Adipocyte (in vitro differentiated cells): ENCODE results near the gene XPO4.

Experiments
- DNase-seq: peaks from one replicate; pipeline ENCODE4 v3.0.0-alpha.2; 2015; ENCODE audit warnings: low read depth
- H3K27me3 ChIP-seq: replicated peaks from 2 replicates; pipeline ENCODE4 v1.7.0; 2013; ENCODE audit warnings: mild to moderate bottlenecking, low read length, moderate library complexity; ENCODE audit not compliant: control insufficient read depth, insufficient read depth
- H3K36me3 ChIP-seq: 2 replicates; pipeline ENCODE4 v1.7.0; 2013; ENCODE audit warnings: low read length, mild to moderate bottlenecking, moderate library complexity; ENCODE audit not compliant: control insufficient read depth, insufficient read depth, severe bottlenecking
- H3K4me1 ChIP-seq: 2 replicates; pipeline ENCODE4 v1.7.0; 2013; ENCODE audit warnings: mild to moderate bottlenecking, low read length, moderate library complexity; ENCODE audit not compliant: control insufficient read depth, insufficient read depth
- H3K4me3 ChIP-seq: 2 replicates; pipeline ENCODE4 v1.7.0; 2013; ENCODE audit warnings: mild to moderate bottlenecking, low read length, moderate library complexity
- H3K9ac ChIP-seq: 2 replicates; pipeline ENCODE4 v1.7.0; 2013; ENCODE audit warnings: mild to moderate bottlenecking, low read length, moderate library complexity
- H3K9me3 ChIP-seq: 2 replicates; pipeline ENCODE4 v1.7.0; 2013; ENCODE audit warnings: mild to moderate bottlenecking, low read length, moderate library complexity; ENCODE audit not compliant: control insufficient read depth

Gene XPO4

DNA sequence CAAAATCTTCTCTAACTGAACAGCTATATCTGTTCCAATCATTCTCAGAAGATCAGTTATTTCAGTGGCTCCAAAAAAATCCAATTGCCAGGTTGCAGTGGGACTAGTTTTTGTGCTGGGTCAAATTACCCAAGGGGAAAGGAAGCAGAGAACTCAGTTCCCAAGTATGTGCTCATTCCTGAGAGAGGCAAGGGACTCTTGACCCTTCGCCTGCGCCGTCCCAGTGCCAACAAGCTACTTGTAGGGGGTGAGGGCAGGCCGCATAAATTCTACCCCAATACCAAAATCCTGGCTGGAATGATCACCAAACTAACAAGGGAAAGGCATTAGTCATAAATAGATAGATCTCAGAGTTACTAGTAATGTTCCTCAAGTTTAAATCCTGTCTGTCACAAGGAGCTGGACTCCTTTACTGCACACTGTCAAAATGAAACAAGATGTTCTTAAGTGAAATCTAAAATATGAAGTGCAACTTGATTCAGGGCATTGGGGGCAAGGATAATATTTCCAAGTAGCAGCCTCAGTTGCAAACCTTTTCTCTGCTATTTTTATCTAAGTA lies 50.6 kb downstream of the XPO4 start:
- Histone ChIP-seq H3K36me3 (peaks cover 6% of the 10 kb centered on the region), H3K4me3 (no peak overlapping the region), H3K9ac (no peak overlapping the region), H3K4me1 (no peaks in the 10 kb centered on the region), H3K9me3 (no peaks in the 10 kb centered on the region), H3K27me3 (no peaks in the 10 kb centered on the region)
- no peak for DNase-seq

DNA sequence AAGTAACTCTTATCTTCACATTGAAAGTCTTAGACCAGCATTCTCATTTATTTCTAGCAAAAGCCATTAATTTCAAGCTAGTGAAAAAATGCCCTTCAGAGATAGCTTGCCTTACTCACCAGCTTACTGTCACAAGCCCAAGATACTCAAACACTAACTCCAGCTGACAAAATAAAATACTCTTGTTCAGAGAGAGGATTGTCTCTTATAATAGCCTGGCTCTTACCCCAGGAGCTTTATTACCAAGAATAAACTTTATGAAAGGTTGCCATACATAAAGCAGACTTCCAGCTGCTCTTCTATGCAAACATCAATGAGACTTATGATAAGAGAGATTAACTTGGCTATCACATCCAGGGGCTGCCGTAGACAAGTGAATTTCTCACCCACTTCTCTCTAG lies 53.6 kb downstream of the XPO4 start:
- Histone ChIP-seq H3K27me3 (no peaks in the 10 kb centered on the region), H3K9me3 (no peaks in the 10 kb centered on the region), H3K9ac (no peak overlapping the region), H3K36me3 (peaks cover 4% of the 10 kb centered on the region), H3K4me3 (no peak overlapping the region), H3K4me1 (no peaks in the 10 kb centered on the region)
- no peak for DNase-seq

DNA sequence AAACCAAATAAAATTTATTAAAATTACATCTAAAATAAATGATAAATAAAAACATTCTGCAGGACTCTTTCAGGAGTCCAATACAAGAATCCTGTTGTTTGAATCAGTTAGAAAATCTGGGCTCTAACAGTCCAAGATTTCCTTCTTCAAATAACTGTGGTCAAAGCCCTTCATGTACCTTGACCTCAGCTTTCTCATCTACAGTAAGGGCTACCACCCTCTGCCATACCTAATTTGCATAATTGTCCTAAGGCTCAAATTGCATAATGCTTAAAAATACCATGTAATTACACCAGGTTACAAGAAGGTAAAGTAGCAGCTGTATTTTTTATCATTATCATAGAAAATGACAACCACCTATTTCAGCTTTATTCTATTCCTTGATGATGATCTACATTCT lies 54.3 kb downstream of the XPO4 start:
- no peaks in the 10 kb centered on the region for H3K9me3 ChIP-seq
- H3K4me3 ChIP-seq, result no peak overlapping the region
- peaks cover 3% of the 10 kb centered on the region for H3K36me3 ChIP-seq
- H3K4me1 ChIP-seq, result no peaks in the 10 kb centered on the region
- H3K27me3 ChIP-seq, result no peaks in the 10 kb centered on the region
- no peak overlapping the region for H3K9ac ChIP-seq
- DNase-seq, result no peak

DNA sequence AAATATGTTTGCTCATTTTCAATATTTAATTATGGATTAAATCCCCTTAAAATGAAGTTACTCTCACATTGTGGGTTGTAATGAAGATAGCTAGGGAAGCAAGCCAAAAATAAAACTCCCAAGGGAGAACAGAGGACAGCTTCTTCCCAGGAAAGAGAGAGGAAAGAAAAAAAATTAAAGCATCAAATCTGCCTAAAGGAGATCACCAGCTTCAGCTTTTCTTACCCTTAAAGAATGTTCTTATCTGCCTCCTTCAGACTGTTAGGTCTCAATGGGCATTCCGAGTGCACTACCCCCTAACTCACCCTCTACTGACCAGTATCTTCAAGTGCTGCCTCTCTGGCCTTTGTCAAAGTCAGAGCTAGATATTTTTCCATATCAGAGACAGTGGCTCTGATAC lies 55.2 kb downstream of the XPO4 start:
- no peak overlapping the region for H3K4me3 ChIP-seq
- no peaks in the 10 kb centered on the region for H3K4me1 ChIP-seq
- peaks cover 8% of the 10 kb centered on the region for H3K36me3 ChIP-seq
- H3K9me3 ChIP-seq, result no peaks in the 10 kb centered on the region
- H3K9ac ChIP-seq, result no peak overlapping the region
- no peak for DNase-seq
- H3K27me3 ChIP-seq, result no peaks in the 10 kb centered on the region

DNA sequence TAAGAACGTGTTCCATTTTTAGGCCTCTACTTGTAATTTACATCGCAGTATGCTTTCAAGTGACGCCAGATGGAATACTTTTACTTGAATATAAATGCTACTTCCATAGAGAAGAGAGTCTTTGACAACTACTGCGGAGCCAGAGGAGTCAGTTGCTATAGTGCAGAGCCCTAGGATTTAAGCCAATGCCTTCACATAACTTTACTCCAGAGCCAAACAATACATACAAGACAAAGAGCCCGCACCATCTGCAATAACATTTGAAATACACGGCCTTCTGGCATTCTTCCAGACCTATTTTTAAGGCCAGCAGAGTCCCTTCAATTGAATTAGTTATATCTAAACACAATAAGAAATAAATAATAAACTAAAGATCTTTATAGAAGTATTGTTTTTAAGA lies 59.4 kb downstream of the XPO4 start:
- no peak overlapping the region for H3K4me3 ChIP-seq
- no peak for DNase-seq
- H3K4me1 ChIP-seq, result no peaks in the 10 kb centered on the region
- no peak overlapping the region for H3K9ac ChIP-seq
- peaks cover 30% of the 10 kb centered on the region for H3K36me3 ChIP-seq
- no peaks in the 10 kb centered on the region for H3K9me3 ChIP-seq
- no peaks in the 10 kb centered on the region for H3K27me3 ChIP-seq

DNA sequence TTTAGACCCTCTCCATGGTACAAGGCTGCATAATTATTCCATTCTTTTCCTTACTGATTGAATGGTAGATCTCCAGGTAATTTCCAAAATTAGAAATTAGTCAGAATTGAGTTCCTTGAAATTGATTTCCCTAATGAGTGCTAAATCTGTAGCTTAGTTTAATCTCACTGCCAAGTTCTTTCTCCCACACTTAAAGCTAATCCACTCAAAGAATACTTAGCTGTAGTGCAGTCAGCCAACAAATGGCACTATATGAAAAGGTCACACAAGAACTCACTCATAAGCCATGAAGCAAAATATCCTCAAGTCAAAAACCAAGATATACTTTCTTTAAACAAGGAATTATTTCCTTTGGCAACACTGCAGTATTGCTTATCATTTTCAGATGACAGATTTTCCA lies 62.0 kb downstream of the XPO4 start:
- no peaks in the 10 kb centered on the region for H3K27me3 ChIP-seq
- H3K9me3 ChIP-seq, result no peaks in the 10 kb centered on the region
- H3K4me3 ChIP-seq, result no peak overlapping the region
- H3K4me1 ChIP-seq, result no peaks in the 10 kb centered on the region
- H3K9ac ChIP-seq, result no peak overlapping the region
- H3K36me3 ChIP-seq, result peaks cover 56% of the 10 kb centered on the region
- no peak for DNase-seq

DNA sequence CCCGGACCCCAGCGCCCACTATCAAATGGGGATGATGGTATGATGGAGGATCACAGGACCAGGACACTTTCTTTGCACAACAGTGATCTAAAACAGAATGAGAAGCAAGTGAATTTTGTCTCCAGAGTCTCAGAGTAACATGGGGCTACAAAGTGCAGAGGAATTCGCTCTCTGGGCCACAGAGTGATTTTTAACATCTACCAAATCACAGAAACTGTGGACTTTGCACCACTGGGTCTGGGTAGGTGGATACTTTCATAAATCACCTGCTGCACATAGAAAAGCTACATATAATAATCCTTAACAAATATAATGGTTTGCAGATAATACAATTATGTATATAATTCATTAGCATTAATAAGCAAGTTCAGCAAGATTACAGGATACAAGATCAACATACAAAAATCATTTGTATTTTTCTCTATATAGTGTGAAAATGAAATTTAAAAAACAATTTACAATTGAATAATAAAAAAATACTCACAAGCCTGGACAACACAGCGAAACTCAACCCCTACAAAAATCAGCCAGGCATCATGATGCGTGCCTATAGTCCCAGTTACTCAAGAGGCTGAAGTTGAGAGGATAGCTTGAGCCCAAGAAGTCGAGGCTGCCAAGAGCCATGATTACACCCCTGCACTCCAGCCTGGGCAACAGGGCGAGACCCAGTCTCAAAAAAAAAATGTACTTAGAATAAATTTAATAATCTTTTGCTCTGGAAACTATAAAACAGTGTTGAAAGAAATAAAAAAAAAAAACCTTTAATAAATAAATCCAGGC lies 68.5 kb downstream of the XPO4 start:
- Histone ChIP-seq H3K4me3 (no peak overlapping the region), H3K9me3 (no peaks in the 10 kb centered on the region), H3K36me3 (peaks cover 32% of the 10 kb centered on the region), H3K4me1 (no peaks in the 10 kb centered on the region), H3K27me3 (no peaks in the 10 kb centered on the region), H3K9ac (no peak overlapping the region)
- DNase-seq, result no peak

DNA sequence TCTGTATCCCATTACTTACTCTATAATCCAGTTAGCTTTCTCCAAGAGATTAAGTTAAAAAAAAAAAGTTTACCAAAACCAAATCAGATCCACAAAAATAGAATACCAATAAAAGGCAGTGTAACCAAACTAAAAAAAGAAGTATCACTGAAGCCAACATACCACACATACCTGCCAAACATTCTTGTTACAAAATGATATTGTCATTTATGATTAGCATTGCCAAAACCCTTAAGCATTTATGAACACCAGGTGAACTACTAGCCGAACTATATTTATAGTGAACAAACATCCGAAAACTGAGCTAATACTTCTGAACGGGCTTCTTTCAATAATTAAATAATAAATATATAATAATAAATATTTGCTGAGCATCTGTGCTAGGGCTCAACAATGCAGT lies 69.7 kb downstream of the XPO4 start:
- no peak for DNase-seq
- H3K9me3 ChIP-seq, result no peaks in the 10 kb centered on the region
- no peak overlapping the region for H3K9ac ChIP-seq
- peaks cover 8% of the 10 kb centered on the region for H3K4me1 ChIP-seq
- H3K27me3 ChIP-seq, result no peaks in the 10 kb centered on the region
- H3K4me3 ChIP-seq, result no peak overlapping the region
- peaks cover 24% of the 10 kb centered on the region for H3K36me3 ChIP-seq

DNA sequence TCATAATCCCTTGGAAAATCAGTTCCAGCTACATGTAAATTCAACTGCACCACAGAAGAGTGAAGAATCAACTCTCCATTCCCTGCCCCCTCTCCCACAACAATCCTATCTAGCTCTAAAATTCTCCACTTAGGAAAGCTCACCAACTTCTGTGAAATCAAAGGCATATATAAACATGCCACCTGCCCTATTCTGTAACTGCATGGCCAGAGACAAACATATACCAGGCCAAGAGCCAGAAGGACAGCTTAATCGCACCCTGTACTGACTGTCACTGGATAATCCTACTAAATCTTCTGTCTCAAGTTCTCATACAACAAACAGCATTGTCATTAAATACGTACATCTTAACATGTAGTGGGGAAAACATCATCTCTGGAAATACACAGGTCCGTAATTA lies 70.6 kb downstream of the XPO4 start:
- Histone ChIP-seq H3K9ac (no peak overlapping the region), H3K4me1 (peaks cover 11% of the 10 kb centered on the region), H3K4me3 (no peak overlapping the region), H3K9me3 (no peaks in the 10 kb centered on the region), H3K36me3 (peaks cover 14% of the 10 kb centered on the region), H3K27me3 (no peaks in the 10 kb centered on the region)
- no peak for DNase-seq

DNA sequence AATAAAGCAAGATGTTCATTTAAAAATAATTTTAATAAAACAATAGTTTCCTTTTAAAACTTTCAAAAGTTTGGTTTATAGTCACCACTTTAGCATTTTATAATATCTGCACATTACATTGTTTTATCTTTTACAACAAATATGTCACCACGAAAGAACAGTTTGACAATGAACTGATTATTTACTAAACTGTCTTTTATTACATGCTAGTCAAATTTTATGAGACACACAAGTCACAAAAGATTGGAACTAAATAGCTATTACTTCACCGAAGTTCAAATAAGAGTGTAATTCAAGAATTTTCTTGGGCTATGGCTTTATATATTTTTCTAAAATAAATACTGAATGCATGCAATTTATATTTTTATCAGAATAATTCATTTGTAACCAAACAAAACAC lies 71.3 kb downstream of the XPO4 start:
- no peaks in the 10 kb centered on the region for H3K9me3 ChIP-seq
- no peak for DNase-seq
- H3K4me1 ChIP-seq, result peaks cover 13% of the 10 kb centered on the region
- H3K27me3 ChIP-seq, result no peaks in the 10 kb centered on the region
- H3K4me3 ChIP-seq, result no peak overlapping the region
- H3K9ac ChIP-seq, result no peak overlapping the region
- H3K36me3 ChIP-seq, result peaks cover 8% of the 10 kb centered on the region

DNA sequence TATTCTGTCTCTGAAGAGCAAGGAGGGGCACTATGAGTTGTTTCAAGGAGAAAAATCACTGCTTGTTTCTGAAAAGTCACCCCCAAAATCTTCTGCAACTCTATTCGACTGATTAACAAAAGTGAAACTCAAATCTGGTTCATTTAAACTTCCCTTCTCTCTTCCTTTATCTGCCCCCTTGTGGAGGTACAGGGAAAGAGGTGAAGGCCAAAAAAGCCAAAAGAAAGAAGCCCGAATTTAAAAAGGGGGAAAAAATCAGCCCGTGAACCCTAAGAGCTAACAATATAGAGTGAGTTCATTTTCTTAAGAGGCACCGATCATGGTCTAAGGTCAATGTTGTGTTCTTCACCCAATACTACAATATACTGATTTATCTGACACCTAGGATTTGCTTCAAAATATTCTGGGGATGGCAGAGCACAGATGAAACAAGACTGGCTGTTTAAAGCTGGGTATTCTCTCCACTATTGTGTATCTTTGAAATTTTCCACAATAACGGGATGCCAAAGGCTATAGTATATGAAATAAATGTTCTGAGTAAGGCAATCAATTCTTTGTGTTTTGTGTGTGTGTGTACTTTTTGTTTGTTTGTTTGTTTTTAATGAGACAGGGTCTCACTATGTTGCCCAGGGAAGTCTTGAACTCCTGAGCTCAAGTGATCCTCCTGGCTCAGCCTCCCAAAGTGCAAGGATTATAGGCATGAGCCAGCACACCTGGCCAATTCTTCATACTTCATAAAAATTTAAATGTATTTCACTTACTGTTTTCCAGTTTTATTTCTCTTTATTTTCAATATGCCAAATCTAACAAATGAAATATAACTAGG lies 73.8 kb downstream of the XPO4 start:
- Histone ChIP-seq H3K4me1 (peaks cover 13% of the 10 kb centered on the region), H3K4me3 (peak overlapping the region; percentile 62)
- peak; percentile 92 for DNase-seq

More for the DNA sequence above, 73.8 kb downstream of the XPO4 start:
- H3K9me3 ChIP-seq, result no peaks in the 10 kb centered on the region
- peak overlapping the region; percentile 66 for H3K9ac ChIP-seq
- H3K27me3 ChIP-seq, result no peaks in the 10 kb centered on the region
- H3K36me3 ChIP-seq, result no peaks in the 10 kb centered on the region
